AG09319 (cell line): Measurements from ENCODE around the gene MINK1.
"Not testable (repeated sequence)": the region's sequence is repeated elsewhere in the genome, so short reads cannot be mapped to it uniquely, and the experiment has no call there.

Experiments used
- DNase-seq: peaks from one replicate; pipeline ENCODE4 v3.0.0-alpha.2; 2010; ENCODE audit warnings: low read depth; ENCODE audit errors: extremely low read depth
- CTCF ChIP-seq: IDR thresholded peaks from 2 replicates; pipeline ENCODE4 v1.5.1; 2011; ENCODE audit warnings: low read depth, mild to moderate bottlenecking, inconsistent platforms, low read length, moderate library complexity

MINK1 gene

GRCh38 chr17:4863321-4863720 lies 30.2 kb downstream of the MINK1 start:
- TF ChIP-seq CTCF, result no peak
- DNase-seq, result no peak

GRCh38 chr17:4867535-4867934 lies 34.4 kb downstream of the MINK1 start:
- DNase-seq, result not testable (repeated sequence)

GRCh38 chr17:4869058-4869998 lies 36.2 kb downstream of the MINK1 start:
- not testable (repeated sequence) for DNase-seq

GRCh38 chr17:4870855-4871254 lies 37.7 kb downstream of the MINK1 start:
- no peak for TF ChIP-seq CTCF
- DNase-seq, result no peak

GRCh38 chr17:4872786-4873185 lies 39.6 kb downstream of the MINK1 start:
- no peak for TF ChIP-seq CTCF
- DNase-seq, result no peak

GRCh38 chr17:4877089-4877488 lies 43.9 kb downstream of the MINK1 start:
- DNase-seq, result no peak
- no peak for TF ChIP-seq CTCF

GRCh38 chr17:4879601-4880000 lies 46.5 kb downstream of the MINK1 start:
- no peak for TF ChIP-seq CTCF
- DNase-seq, result no peak

GRCh38 chr17:4880857-4881256 lies 47.7 kb downstream of the MINK1 start:
- TF ChIP-seq CTCF, result no peak
- DNase-seq, result no peak
